ENCODE measurements around the gene TCF23. TPM values are rescaled to one million over a fixed set of nuclear protein-coding genes. Genes with fewer than 3 reads are reported as not detected.
"Not testable (repeated sequence)": the region's sequence is repeated elsewhere in the genome, so short reads cannot be mapped to it uniquely, and the experiment has no call there.

TCF23 gene
- polyA plus RNA-seq, 3 donors, result not detected

GRCh38 chr2:27118525-27119329 lies 30.1 kb upstream of the TCF23 start, which contains the start of gene CGREF1:
Gene CGREF1, minus strand, starts transcription at chr2:27119128. Its CDS starts 14,762 bp downstream, at chr2:27104366.
- Histone ChIP-seq H3K9me3 (replicated peaks in 1 of 2; ENCODE audit: control insufficient read depth in 1 of 2, insufficient read depth in 1 of 2, low read length in 2 of 2) (no peaks in the 10 kb centered on the region), H3K79me2 (ENCODE audit: insufficient read depth, low read length) (no peaks in the 10 kb centered on the region), H3K4me3 (replicated peaks in 1 of 3; ENCODE audit: low read depth in 2 of 3, low read length in 3 of 3) (peak within 1 kb of the TSS in 1 of 3 experiments; percentile 72), H3K36me3 (replicated peaks in 1 of 2; ENCODE audit: control insufficient read depth in 1 of 2, insufficient read depth in 2 of 2, low read length in 2 of 2) (no peaks in the 10 kb centered on the region), H2AFZ (ENCODE audit: insufficient read depth, low read depth, low read length, poor library complexity, severe bottlenecking) (peak within 1 kb of the TSS; percentile 78), H3K9ac (ENCODE audit: insufficient read depth, low read length, poor library complexity, severe bottlenecking) (peak within 1 kb of the TSS; percentile 43), H3K27me3 (ENCODE audit: control insufficient read depth in 2 of 2, insufficient read depth in 2 of 2, low read length in 2 of 2) (peaks cover 12 to 29% of the 10 kb centered on the region in 2 donors), H4K20me1 (ENCODE audit: insufficient read depth, low read length) (no peaks in the 10 kb centered on the region), H3K4me1 (ENCODE audit: control insufficient read depth in 1 of 2, insufficient read depth in 2 of 2, low read length in 2 of 2) (peaks cover 30 to 34% of the 10 kb centered on the region in 2 donors), H3K4me2 (replicated peaks; ENCODE audit: extremely low read depth, low read length, poor library complexity, severe bottlenecking) (peak within 1 kb of the TSS; percentile 79), H3K27ac (ENCODE audit: low read depth in 1 of 2, low read length in 2 of 2) (no peak within 1 kb of the TSS)
- Mint-ChIP-seq H3K27ac (peak within 1 kb of the TSS in 3 of 7 donors; percentile 26 to 73 (median 51)), H3K36me3 (peaks cover 3 to 4% of the 10 kb centered on the region in 2 donors), H3K4me3 (peak within 1 kb of the TSS; percentile 73 to 93), H3K27me3 (ENCODE audit: low read depth in 3 of 3) (peaks cover 25 to 30% (median 27%) of the 10 kb centered on the region in 3 donors), H3K4me1 (peaks cover 32% of the 10 kb centered on the region), H3K9me3 (peaks cover 0 to 7% (median 5%) of the 10 kb centered on the region in 7 donors)
- DNase-seq, result no peak
- intact Hi-C loops (cut with micrococcal nuclease), result no loop called here
- WGBS (ENCODE audit: insufficient coverage), result 3% methylated on average over 82 of the region's 84 CpGs
- no peak for TF ChIP-seq CTCF (IDR thresholded peaks at IDR 0.05)

DNA sequence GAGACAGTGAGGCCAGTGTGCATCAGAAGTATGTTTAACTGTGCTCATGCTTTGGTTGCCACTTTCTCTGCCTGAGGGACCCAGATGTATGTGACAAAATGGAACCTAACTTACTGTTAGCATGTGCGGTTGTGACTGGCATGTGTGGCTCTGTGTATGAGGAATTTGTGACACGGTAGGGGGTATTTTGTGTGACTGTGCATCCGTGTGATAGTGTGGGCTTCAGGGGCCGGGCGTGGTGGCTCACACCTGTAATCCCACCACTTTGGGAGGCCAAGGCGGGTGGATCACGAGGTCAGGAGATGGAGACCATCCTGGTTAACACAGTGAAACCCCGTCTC lies 29.5 kb upstream of the TCF23 start:
- Histone ChIP-seq H3K4me1 (ENCODE audit: control insufficient read depth in 1 of 2, insufficient read depth in 2 of 2, low read length in 2 of 2) (peaks cover 33 to 38% of the 10 kb centered on the region in 2 donors), H3K27me3 (ENCODE audit: control insufficient read depth in 2 of 2, insufficient read depth in 2 of 2, low read length in 2 of 2) (peaks cover 12 to 29% of the 10 kb centered on the region in 2 donors), H3K4me3 (replicated peaks in 1 of 3; ENCODE audit: low read depth in 2 of 3, low read length in 3 of 3) (peak overlapping the region in 1 of 3 experiments; percentile 72), H3K4me2 (replicated peaks; ENCODE audit: extremely low read depth, low read length, poor library complexity, severe bottlenecking) (peak overlapping the region; percentile 79), H2AFZ (ENCODE audit: insufficient read depth, low read depth, low read length, poor library complexity, severe bottlenecking) (peak overlapping the region; percentile 78), H3K9ac (ENCODE audit: insufficient read depth, low read length, poor library complexity, severe bottlenecking) (peak overlapping the region; percentile 43)
- DNase-seq; H4K20me1 ChIP-seq (ENCODE audit: insufficient read depth, low read length); intact Hi-C loops (cut with micrococcal nuclease); H3K36me3 ChIP-seq (replicated peaks in 1 of 2; ENCODE audit: control insufficient read depth in 1 of 2, insufficient read depth in 2 of 2, low read length in 2 of 2); H3K27ac ChIP-seq (ENCODE audit: low read depth in 1 of 2, low read length in 2 of 2); H3K9me3 ChIP-seq (replicated peaks in 1 of 2; ENCODE audit: control insufficient read depth in 1 of 2, insufficient read depth in 1 of 2, low read length in 2 of 2); H3K79me2 ChIP-seq (ENCODE audit: insufficient read depth, low read length); H3K36me3 Mint-ChIP-seq; H3K9me3 Mint-ChIP-seq: not testable (repeated sequence)
- WGBS (ENCODE audit: insufficient coverage), result 91% methylated on average over 8 of the region's 8 CpGs
- peaks cover 34% of the 10 kb centered on the region for H3K4me1 Mint-ChIP-seq
- peaks cover 23 to 30% (median 27%) of the 10 kb centered on the region in 3 donors for H3K27me3 Mint-ChIP-seq (ENCODE audit: low read depth in 3 of 3)
- H3K27ac Mint-ChIP-seq, result peak overlapping the region in 2 of 7 donors; percentile 26 to 73
- peak overlapping the region; percentile 73 to 93 for H3K4me3 Mint-ChIP-seq
